Stimulated activated CD4-positive, alpha-beta T cell treated with anti-CD3 and anti-CD28 coated beads, Interleukin-4, amount 100 ng/mL, for 48 hours (primary cell): ENCODE results near the gene C1orf94.

ENCODE experiments used
- DNase-seq, 2 donors: peaks; one replicate each; pipeline ENCODE4 v3.0.0-alpha.2; 2020; ENCODE audit warnings: low read depth in 2 of 2

Gene C1orf94, protein sequence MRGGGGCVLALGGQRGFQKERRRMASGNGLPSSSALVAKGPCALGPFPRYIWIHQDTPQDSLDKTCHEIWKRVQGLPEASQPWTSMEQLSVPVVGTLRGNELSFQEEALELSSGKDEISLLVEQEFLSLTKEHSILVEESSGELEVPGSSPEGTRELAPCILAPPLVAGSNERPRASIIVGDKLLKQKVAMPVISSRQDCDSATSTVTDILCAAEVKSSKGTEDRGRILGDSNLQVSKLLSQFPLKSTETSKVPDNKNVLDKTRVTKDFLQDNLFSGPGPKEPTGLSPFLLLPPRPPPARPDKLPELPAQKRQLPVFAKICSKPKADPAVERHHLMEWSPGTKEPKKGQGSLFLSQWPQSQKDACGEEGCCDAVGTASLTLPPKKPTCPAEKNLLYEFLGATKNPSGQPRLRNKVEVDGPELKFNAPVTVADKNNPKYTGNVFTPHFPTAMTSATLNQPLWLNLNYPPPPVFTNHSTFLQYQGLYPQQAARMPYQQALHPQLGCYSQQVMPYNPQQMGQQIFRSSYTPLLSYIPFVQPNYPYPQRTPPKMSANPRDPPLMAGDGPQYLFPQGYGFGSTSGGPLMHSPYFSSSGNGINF

GRCh38 chr1:34176830-34177603, at the start of gene C1orf94:
TSS of gene C1orf94 (plus strand) at chr1:34176907. CDS start at chr1:34177790, 883 bp downstream.
- no peak for DNase-seq

- no peak for DNase-seq
These were observed 49.4 kb upstream of the C1orf94 start for GRCh38 chr1:34127006-34128000.

DNA sequence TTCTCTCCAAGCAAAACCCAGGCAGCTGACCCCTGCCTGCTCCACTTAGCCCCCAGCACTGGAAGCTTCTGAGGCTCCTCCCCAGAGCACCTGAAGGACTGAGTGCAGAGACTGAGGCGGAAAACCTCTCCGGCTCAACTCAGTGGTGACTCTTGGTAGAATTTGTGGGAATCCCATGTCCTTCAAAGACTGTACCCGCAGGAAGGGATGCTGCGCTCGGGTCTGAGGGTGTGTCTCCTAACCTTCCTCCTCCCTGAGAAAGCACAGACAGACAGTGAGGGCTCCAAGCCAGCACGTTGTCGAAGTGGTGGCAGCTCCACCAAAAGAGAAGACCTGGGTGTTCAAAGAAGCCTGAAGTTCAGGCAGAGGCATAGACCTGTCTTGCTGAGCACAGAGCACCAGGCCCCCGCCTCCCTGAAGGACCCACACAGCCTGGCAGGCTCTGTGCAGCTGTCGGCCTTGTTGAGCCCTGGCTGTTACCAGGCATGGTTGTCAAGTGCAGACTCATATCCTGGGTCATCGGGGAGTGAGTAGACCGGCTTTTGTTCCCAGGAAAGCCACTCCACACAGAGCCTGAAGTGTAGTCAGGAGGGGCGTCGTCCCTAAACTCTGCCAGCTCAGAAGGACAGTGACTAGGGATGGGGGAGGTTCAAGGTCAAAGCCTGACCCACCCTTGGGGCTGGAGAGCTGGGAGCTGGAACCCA, 48.4 kb upstream of the C1orf94 start:
- DNase-seq, result no peak

DNA sequence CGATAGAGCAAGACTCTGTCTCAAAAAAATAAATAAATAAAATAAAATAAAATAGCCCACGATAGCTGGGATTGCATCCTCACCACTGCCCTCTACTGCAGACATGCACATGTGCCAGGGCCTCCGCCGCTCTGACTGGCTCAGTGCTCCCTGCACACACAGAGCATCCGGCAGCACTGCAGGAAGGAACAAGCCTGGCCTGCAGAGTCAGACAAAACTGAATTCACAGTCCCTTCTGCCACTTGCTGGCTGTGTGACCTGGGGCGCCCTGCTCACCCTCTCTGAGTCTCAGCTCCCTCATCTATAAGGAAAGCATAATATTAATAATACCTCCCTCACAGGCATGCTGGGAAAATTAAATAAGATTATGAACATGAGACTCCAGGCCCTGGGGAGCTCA, 47.1 kb upstream of the C1orf94 start:
- no peak for DNase-seq

DNA sequence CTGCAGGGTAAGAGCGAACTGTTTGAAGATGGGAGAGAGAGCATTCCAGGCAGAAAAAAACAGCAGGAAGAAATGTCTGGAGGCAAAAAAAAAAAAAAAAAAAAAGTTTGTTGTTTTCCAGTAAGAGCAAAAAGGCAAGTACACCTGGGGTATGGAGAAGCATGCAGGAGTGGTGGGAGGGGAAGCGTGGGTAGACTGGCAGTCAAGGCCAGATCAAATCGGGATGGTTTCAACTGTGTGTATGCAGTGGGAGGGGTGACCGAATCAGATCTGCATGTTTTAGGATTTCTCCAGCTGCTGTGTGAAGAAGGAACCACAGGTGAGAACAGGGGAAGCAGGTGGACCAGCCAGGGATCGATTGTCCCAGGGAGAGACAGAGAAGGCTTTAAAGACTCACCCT, 46.4 kb upstream of the C1orf94 start:
- DNase-seq, result no peak

- DNase-seq, result no peak
These were observed 45.1 kb upstream of the C1orf94 start for GRCh38 chr1:34131396-34132160.

- DNase-seq, result no peak
These were observed 44.6 kb upstream of the C1orf94 start for GRCh38 chr1:34132161-34132420.

DNA sequence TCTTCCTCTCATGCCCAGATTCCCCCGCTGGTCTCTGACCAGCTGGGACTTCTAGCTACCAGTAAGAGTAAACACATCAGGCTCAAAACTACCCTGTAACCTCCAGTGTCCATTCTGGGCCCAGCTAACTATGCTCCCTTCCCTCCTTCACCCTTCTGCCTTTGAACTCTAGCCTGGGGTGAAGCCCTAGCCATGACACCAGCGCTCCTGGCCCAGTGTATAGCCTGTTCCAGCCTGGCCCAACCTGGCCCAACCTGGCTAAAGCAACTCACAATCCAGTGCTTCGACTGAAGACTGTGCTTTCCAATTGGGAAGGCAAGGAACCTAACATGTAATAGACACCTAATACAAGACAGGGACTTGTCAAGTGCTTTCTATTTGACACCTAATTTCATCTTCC, 39.3 kb upstream of the C1orf94 start:
- DNase-seq, result no peak

- no peak for DNase-seq
These were observed 36.6 kb upstream of the C1orf94 start for GRCh38 chr1:34140011-34140676.

- DNase-seq, result no peak
These were observed 32.7 kb upstream of the C1orf94 start for GRCh38 chr1:34143975-34144374.

DNA sequence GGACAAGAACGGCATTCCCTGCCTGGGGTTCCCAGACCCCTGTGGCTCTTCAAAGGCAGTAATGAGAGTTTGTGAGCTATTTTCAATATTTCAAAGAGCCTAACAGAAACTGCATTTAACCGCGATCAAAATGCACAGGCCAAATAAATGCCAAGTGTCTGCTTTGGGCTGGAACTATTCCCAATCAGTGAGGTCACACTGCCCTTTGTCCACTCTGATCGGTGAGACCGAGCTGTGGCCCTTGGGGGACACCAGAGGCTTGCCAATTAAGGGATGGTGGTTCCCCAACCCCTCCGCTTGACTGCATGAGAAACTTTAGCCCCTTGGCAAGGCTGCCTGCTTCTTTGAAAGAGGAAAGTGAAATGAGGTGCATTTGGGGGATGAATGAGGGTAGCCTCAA, 31.9 kb upstream of the C1orf94 start:
- DNase-seq, result no peak

GRCh38 chr1:34147301-34147700, 29.4 kb upstream of the C1orf94 start:
- no peak for DNase-seq

- no peak for DNase-seq
These were observed 27.2 kb upstream of the C1orf94 start for GRCh38 chr1:34149501-34149900.

DNA sequence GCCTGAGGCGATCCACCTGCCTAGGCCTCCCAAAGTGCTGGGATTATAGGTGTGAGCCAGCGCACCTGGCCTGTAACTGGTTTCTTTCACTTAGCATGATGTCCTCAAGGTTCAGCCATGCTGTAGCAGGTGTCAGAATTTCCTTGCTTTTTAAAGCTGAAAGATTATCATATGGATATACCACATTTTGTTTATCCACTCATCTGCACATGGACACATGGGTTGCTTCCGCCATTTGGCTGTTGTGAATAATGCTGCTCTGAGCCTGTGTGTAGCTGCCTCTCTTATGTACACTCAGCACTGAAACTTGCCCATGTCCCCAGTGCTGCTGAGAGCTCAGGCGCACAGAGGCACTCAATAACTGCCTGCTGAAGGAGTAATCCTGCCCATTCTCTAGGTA, 23.5 kb upstream of the C1orf94 start:
- DNase-seq, result no peak

DNA sequence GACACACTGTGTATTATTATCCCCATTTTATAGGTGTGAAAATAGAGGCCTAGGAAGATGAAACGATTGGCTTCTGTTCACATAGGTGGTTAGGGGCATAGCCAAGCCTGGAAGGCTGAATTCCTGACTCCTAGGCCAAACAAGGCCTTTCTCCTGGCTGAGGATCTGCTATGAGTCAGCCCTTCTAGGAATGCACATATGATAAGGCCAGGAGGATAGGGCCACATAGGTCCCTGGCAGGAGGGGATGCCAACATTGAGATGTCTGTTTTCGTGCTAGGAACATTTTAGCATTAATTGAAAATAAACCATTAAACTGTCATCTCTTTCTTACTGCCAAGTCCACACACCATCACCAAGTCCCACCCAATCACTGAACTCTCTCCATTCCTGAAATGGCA, 20.8 kb upstream of the C1orf94 start:
- no peak for DNase-seq

GRCh38 chr1:34156739-34157138, 20.0 kb upstream of the C1orf94 start:
- DNase-seq, result no peak

GRCh38 chr1:34162852-34163766, 13.6 kb upstream of the C1orf94 start:
- DNase-seq, result peak; percentile 18 to 31
